ENCODE results near the gene MAN1A1.

DNA sequence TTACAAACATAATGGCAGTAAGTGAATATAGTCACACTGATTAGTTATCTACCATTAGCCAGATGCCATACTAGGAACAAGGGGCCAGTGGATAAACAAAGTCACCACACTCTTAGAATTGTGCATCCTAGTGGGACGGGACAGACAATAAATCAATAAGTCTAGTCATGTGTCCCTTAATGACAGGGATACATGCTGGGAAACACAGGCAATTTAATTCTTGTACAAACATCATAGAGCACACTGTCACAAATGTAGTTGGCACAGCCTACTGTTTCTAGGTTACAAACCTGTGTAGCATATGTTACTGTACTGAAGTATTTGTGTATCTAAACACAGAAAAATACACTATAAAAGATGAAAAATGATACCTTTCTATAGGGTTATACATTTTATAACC is 148.1 kb downstream of the MAN1A1 start:
- TF ChIP-seq, protein P1, sequence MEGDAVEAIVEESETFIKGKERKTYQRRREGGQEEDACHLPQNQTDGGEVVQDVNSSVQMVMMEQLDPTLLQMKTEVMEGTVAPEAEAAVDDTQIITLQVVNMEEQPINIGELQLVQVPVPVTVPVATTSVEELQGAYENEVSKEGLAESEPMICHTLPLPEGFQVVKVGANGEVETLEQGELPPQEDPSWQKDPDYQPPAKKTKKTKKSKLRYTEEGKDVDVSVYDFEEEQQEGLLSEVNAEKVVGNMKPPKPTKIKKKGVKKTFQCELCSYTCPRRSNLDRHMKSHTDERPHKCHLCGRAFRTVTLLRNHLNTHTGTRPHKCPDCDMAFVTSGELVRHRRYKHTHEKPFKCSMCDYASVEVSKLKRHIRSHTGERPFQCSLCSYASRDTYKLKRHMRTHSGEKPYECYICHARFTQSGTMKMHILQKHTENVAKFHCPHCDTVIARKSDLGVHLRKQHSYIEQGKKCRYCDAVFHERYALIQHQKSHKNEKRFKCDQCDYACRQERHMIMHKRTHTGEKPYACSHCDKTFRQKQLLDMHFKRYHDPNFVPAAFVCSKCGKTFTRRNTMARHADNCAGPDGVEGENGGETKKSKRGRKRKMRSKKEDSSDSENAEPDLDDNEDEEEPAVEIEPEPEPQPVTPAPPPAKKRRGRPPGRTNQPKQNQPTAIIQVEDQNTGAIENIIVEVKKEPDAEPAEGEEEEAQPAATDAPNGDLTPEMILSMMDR (IDR thresholded peaks at IDR 0.05) = no peak
- TF ChIP-seq POLR2A (IDR thresholded peaks at IDR 0.05) (no peak), POLR2AphosphoS5 (IDR thresholded peaks at IDR 0.05) (no peak)

Data from transverse colon (tissue), 4 donors.